Measurements from ENCODE around the gene FRMD4B.

GRCh38 chr3:69203631-69204314, 182.1 kb downstream of the FRMD4B start:
- TF ChIP-seq CTCF (IDR thresholded peaks at IDR 0.05): no peak
- TF ChIP-seq POLR2A (IDR thresholded peaks at IDR 0.05): no peak

Data from adrenal gland (tissue), 5 donors.